GM18499 (cell line): ENCODE data around the gene BBC3.
"Not testable (repeated sequence)": the region's sequence is repeated elsewhere in the genome, so short reads cannot be mapped to it uniquely, and the experiment has no call there.

ENCODE experiments used
- ATAC-seq: cut with Tn5 transposase; IDR thresholded peaks from one replicate; pipeline ENCODE4 v1.9.1; 2021; ENCODE audit warnings: moderate number of reproducible peaks; ENCODE audit not compliant: insufficient read depth, unreplicated experiment

BBC3 gene

GRCh38 chr19:47230921-47231214 lies at the start of gene BBC3:
TSS of gene BBC3 (minus strand) at chr19:47231199. CDS start at chr19:47228431, 2,768 bp downstream.
- ATAC-seq: no peak

- ATAC-seq: no peak
These were observed 49.3 kb upstream of the BBC3 start for GRCh38 chr19:47280183-47280797.

GRCh38 chr19:47276513-47276912 lies 45.5 kb upstream of the BBC3 start:
- not testable (repeated sequence) for ATAC-seq

GRCh38 chr19:47275791-47276461 lies 44.9 kb upstream of the BBC3 start:
- ATAC-seq: no peak

GRCh38 chr19:47274891-47275761 lies 44.1 kb upstream of the BBC3 start:
- no peak for ATAC-seq

GRCh38 chr19:47274071-47274890 lies 43.3 kb upstream of the BBC3 start, which contains the start of gene INAFM1:
TSS of gene INAFM1 (plus strand) at chr19:47274885. CDS start at chr19:47274920, 35 bp downstream.
- no peak for ATAC-seq

- ATAC-seq: no peak
These were observed 42.5 kb upstream of the BBC3 start for GRCh38 chr19:47273313-47274070.

- no peak for ATAC-seq
These were observed 41.7 kb upstream of the BBC3 start for GRCh38 chr19:47272448-47273312.

- no peak for ATAC-seq
These were observed 41.0 kb upstream of the BBC3 start for GRCh38 chr19:47271949-47272348.

GRCh38 chr19:47270408-47270807 lies 39.4 kb upstream of the BBC3 start:
- no peak for ATAC-seq

- ATAC-seq: no peak
These were observed 38.6 kb upstream of the BBC3 start for GRCh38 chr19:47269596-47269995.

GRCh38 chr19:47268028-47268427 lies 37.0 kb upstream of the BBC3 start:
- no peak for ATAC-seq

GRCh38 chr19:47267350-47267759 lies 36.4 kb upstream of the BBC3 start:
- ATAC-seq: no peak

GRCh38 chr19:47266401-47266941 lies 35.5 kb upstream of the BBC3 start:
- ATAC-seq: no peak

- no peak for ATAC-seq
These were observed 33.6 kb upstream of the BBC3 start for GRCh38 chr19:47264629-47265028.

- ATAC-seq: peak; percentile 49
These were observed 31.2 kb upstream of the BBC3 start for GRCh38 chr19:47261946-47262793.

- ATAC-seq: no peak
These were observed 29.5 kb upstream of the BBC3 start for GRCh38 chr19:47260476-47260875.
